MM.1S (cell line): ENCODE data around the gene TOLLIP.

Experiments used
- DNase-seq: peaks from one replicate; pipeline ENCODE4 v3.0.0-alpha.2; 2015
- H2AFZ ChIP-seq: fragments of 300-600 bp; sonication (generic); 2 replicates; pipeline ENCODE4 v1.6.0; 2016; ENCODE audit warnings: antibody characterized with exemption, low read length
- H3F3A ChIP-seq: fragments of 300-600 bp; sonication (generic); 2 replicates; pipeline ENCODE4 v1.6.1; 2016; ENCODE audit warnings: mild to moderate bottlenecking, antibody characterized with exemption, low read length, moderate library complexity, mixed read lengths; ENCODE audit not compliant: insufficient read depth
- H3K27ac ChIP-seq: fragments of 300-600 bp; sonication (generic); 2 replicates; pipeline ENCODE4 v1.5.1; 2016; ENCODE audit warnings: mild to moderate bottlenecking, low read length
- H3K27me3 ChIP-seq: fragments of 300-600 bp; sonication (generic); replicated peaks from 2 replicates; pipeline ENCODE4 v1.6.0; 2016; ENCODE audit warnings: low read length; ENCODE audit not compliant: insufficient read depth
- H3K36me3 ChIP-seq: fragments of 300-600 bp; sonication (generic); replicated peaks from 2 replicates; pipeline ENCODE4 v1.6.1; 2016; ENCODE audit warnings: mild to moderate bottlenecking, low read length, mixed read lengths; ENCODE audit not compliant: insufficient read depth
- H3K4me1 ChIP-seq: fragments of 300-600 bp; sonication (generic); 2 replicates; pipeline ENCODE4 v1.6.1; 2016; ENCODE audit warnings: low read length, mixed read lengths
- H3K4me2 ChIP-seq: fragments of 300-600 bp; sonication (generic); 2 replicates; pipeline ENCODE4 v1.6.0; 2016; ENCODE audit warnings: low read depth, low read length
- H3K4me3 ChIP-seq: fragments of 300-600 bp; sonication (generic); 2 replicates; pipeline ENCODE4 v1.5.1; 2016; ENCODE audit warnings: low read length, mixed read lengths
- H3K79me2 ChIP-seq: fragments of 300-600 bp; sonication (generic); 2 replicates; pipeline ENCODE4 v1.6.1; 2016; ENCODE audit warnings: mixed run types, low read length, mixed read lengths
- H3K9ac ChIP-seq: fragments of 300-600 bp; sonication (generic); 2 replicates; pipeline ENCODE4 v1.6.1; 2016; ENCODE audit warnings: low read length, mixed read lengths
- H3K9me2 ChIP-seq: fragments of 300-600 bp; sonication (generic); replicated peaks from 2 replicates; pipeline ENCODE4 v1.6.1; 2016; ENCODE audit warnings: mild to moderate bottlenecking, low read length, mixed read lengths; ENCODE audit not compliant: insufficient read depth
- H3K9me3 ChIP-seq: fragments of 300-600 bp; sonication (generic); replicated peaks from 2 replicates; pipeline ENCODE4 v1.6.1; 2016; ENCODE audit warnings: mild to moderate bottlenecking, low read length, mixed read lengths; ENCODE audit not compliant: insufficient read depth
- H4K20me1 ChIP-seq: fragments of 300-600 bp; sonication (generic); 2 replicates; pipeline ENCODE4 v1.6.1; 2016; ENCODE audit warnings: mild to moderate bottlenecking, low read length, moderate library complexity, mixed read lengths; ENCODE audit not compliant: insufficient read depth
- CTCF ChIP-seq: fragments of 300-600 bp; sonication (generic); IDR thresholded peaks from 2 replicates; pipeline ENCODE4 v1.5.1; 2016; ENCODE audit warnings: antibody characterized with exemption, low read length, mixed read lengths
- EZH2 ChIP-seq: fragments of 300-600 bp; sonication (generic); optimal IDR thresholded peaks from 2 replicates; pipeline ENCODE3; 2017; ENCODE audit warnings: low read depth, mild to moderate bottlenecking, antibody characterized with exemption, low read length, mixed read lengths
- EZH2phosphoT487 ChIP-seq: fragments of 300-600 bp; sonication (generic); IDR thresholded peaks from 2 replicates; pipeline ENCODE4 v1.6.1; 2018; ENCODE audit warnings: antibody characterized with exemption, low read length

The TOLLIP gene

GRCh38 chr11:1310318-1310687 is 871 bp upstream of the TOLLIP start:
- Histone ChIP-seq H3K27me3 (peaks cover 31% of the 10 kb centered on the region), H3K79me2 (peaks cover 38% of the 10 kb centered on the region), H3K27ac (peak overlapping the region; percentile 76), H3K36me3 (no peaks in the 10 kb centered on the region), H3K4me3 (peak overlapping the region; percentile 92), H3K4me2 (peak overlapping the region; percentile 87), H3F3A (peaks cover 4% of the 10 kb centered on the region; the same call in 1 of the 2 replicates), H3K9me2 (no peaks in the 10 kb centered on the region), H3K9me3 (no peaks in the 10 kb centered on the region), H3K9ac (peak overlapping the region; percentile 82), H2AFZ (peak overlapping the region; percentile 67), H3K4me1 (0 out of 2 replicates have a peak, but pooled peaks cover 4% of the 10 kb centered on the region), H4K20me1 (no peaks in the 10 kb centered on the region)
- no peak for TF ChIP-seq CTCF
- TF ChIP-seq EZH2: no peak
- no peak for TF ChIP-seq EZH2phosphoT487
- peak; percentile 38 for DNase-seq

DNA sequence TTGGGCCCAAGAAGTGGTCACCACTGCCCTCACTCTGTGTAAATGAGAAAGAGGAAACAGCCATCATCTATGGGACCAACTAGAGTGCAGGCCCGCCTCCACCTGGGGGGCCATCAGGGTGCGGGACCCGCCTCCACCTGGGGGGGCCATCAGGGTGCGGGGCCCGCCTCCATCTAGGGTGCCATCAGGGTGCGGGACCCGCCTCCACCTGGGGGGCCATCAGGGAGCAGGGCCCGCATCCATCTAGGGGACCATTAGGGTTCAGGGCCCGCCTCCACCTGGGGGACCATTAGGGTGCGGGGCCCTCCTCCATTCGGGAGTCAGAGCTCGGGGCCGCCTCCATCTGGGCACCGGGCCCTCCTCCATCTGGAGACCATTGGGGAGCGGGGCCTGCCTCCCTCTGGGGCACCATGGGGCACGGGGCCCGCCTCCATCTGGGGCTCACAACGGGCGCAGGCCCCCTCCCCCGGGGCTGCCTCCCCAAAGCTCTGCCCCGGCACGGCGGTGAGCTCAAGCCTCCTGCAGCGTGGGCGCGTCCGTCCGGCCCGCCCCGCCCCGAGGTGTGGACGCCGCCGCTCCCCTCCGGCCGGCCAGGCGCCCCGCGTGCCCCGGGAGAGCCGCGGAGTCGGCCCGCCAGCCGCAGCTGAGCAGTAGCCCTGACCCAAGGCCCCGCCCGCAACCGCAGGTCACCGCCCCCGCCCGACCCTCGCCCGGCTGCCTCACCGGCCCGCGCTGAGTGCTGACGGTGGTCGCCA is 512 bp downstream of the TOLLIP start:
- peaks cover 21% of the 10 kb centered on the region for H3K27me3 ChIP-seq
- H3F3A ChIP-seq: peaks cover 4% of the 10 kb centered on the region; the same call in 1 of the 2 replicates
- TF ChIP-seq CTCF (no peak), EZH2 (no peak), EZH2phosphoT487 (no peak)
- no peak overlapping the region for H3K27ac ChIP-seq
- H3K79me2 ChIP-seq: peaks cover 52% of the 10 kb centered on the region
- H4K20me1 ChIP-seq: no peaks in the 10 kb centered on the region
- DNase-seq: no peak
- H3K4me1 ChIP-seq: 0 out of 2 replicates have a peak, but pooled peaks cover 4% of the 10 kb centered on the region
- H3K36me3 ChIP-seq: no peaks in the 10 kb centered on the region
- peak overlapping the region; percentile 78 for H3K4me2 ChIP-seq
- H3K9me2 ChIP-seq: no peaks in the 10 kb centered on the region
- H2AFZ ChIP-seq: no peak overlapping the region
- peak overlapping the region; percentile 60; the same call in 1 of the 2 replicates for H3K9ac ChIP-seq
- H3K4me3 ChIP-seq: peak overlapping the region; percentile 76
- no peaks in the 10 kb centered on the region for H3K9me3 ChIP-seq

- no peak overlapping the region for H2AFZ ChIP-seq
- 0 out of 2 replicates have a peak, but pooled peaks cover 4% of the 10 kb centered on the region for H3K4me1 ChIP-seq
- H3K27ac ChIP-seq: no peak overlapping the region
- H3K36me3 ChIP-seq: no peaks in the 10 kb centered on the region
- DNase-seq: no peak
- H3K9me2 ChIP-seq: no peaks in the 10 kb centered on the region
- TF ChIP-seq EZH2 (no peak), CTCF (no peak), EZH2phosphoT487 (no peak)
- H3F3A ChIP-seq: peaks cover 4% of the 10 kb centered on the region; the same call in 1 of the 2 replicates
- peaks cover 57% of the 10 kb centered on the region for H3K79me2 ChIP-seq
- no peaks in the 10 kb centered on the region for H4K20me1 ChIP-seq
- no peaks in the 10 kb centered on the region for H3K9me3 ChIP-seq
- peak overlapping the region; percentile 78 for H3K4me2 ChIP-seq
- H3K27me3 ChIP-seq: peaks cover 14% of the 10 kb centered on the region
- peak overlapping the region; percentile 76 for H3K4me3 ChIP-seq
- peak overlapping the region; percentile 60; the same call in 1 of the 2 replicates for H3K9ac ChIP-seq
Observed at GRCh38 chr11:1307998-1308742, 1.3 kb downstream of the TOLLIP start.
